Loucy (cell line): ENCODE data around the gene CLSTN2.

ENCODE experiments used
- H2AFZ ChIP-seq: fragments of 200-600 bp; sonication (generic); 2 replicates; pipeline ENCODE4 v1.6.0; 2016; ENCODE audit warnings: antibody characterized with exemption, mild to moderate bottlenecking, low read length, moderate library complexity
- H3F3A ChIP-seq: fragments of 200-600 bp; 2 replicates; pipeline ENCODE4 v1.6.0; 2016; ENCODE audit warnings: antibody characterized with exemption, low read depth, mild to moderate bottlenecking
- H3K27me3 ChIP-seq: fragments of 200-600 bp; sonication (generic); 2 replicates; pipeline ENCODE4 v1.6.1; 2014; ENCODE audit warnings: low read length, mild to moderate bottlenecking; ENCODE audit not compliant: insufficient read depth, poor library complexity, severe bottlenecking
- H3K36me3 ChIP-seq: fragments of 200-600 bp; sonication (generic); 2 replicates; pipeline ENCODE4 v1.6.1; 2016; ENCODE audit warnings: low read length; ENCODE audit not compliant: insufficient read depth
- H3K4me1 ChIP-seq: fragments of 200-600 bp; sonication (generic); 2 replicates; pipeline ENCODE4 v1.5.1; 2014; ENCODE audit warnings: low read length, mild to moderate bottlenecking; ENCODE audit not compliant: insufficient read depth, poor library complexity, severe bottlenecking
- H3K4me2 ChIP-seq: fragments of 200-600 bp; sonication (generic); 2 replicates; pipeline ENCODE4 v1.6.0; 2014; ENCODE audit warnings: antibody characterized with exemption, low read length, low read depth, mild to moderate bottlenecking; ENCODE audit not compliant: poor library complexity, severe bottlenecking
- H3K4me3 ChIP-seq: fragments of 200-600 bp; sonication (generic); 2 replicates; pipeline ENCODE4 v1.5.1; 2014; ENCODE audit warnings: low read length, mild to moderate bottlenecking, mixed read lengths; ENCODE audit not compliant: poor library complexity, severe bottlenecking
- H3K79me2 ChIP-seq: fragments of 200-600 bp; sonication (generic); 2 replicates; pipeline ENCODE4 v1.6.1; 2014; ENCODE audit warnings: low read length; ENCODE audit not compliant: insufficient read depth
- H3K9ac ChIP-seq: fragments of 200-600 bp; sonication (generic); 2 replicates; pipeline ENCODE4 v1.6.0; 2014; ENCODE audit warnings: mild to moderate bottlenecking, low read depth, low read length, moderate library complexity; ENCODE audit not compliant: poor library complexity, severe bottlenecking
- H3K9me2 ChIP-seq: fragments of 200-600 bp; sonication (generic); replicated peaks from 2 replicates; pipeline ENCODE4 v1.6.1; 2016; ENCODE audit warnings: low read depth, low read length, mixed read lengths
- H3K9me3 ChIP-seq: fragments of 200-600 bp; sonication (generic); 2 replicates; pipeline ENCODE4 v1.6.1; 2014; ENCODE audit warnings: mild to moderate bottlenecking, antibody characterized with exemption, low read length, low read depth; ENCODE audit not compliant: insufficient read depth
- H4K20me1 ChIP-seq: fragments of 200-600 bp; sonication (generic); 2 replicates; pipeline ENCODE4 v1.6.0; 2014; ENCODE audit warnings: antibody characterized with exemption, low read length, mild to moderate bottlenecking; ENCODE audit not compliant: insufficient read depth, poor library complexity, severe bottlenecking
- EZH2phosphoT487 ChIP-seq: fragments of 200-600 bp; IDR thresholded peaks from 2 replicates; pipeline ENCODE4 v1.6.1; 2018; ENCODE audit warnings: antibody characterized with exemption, mild to moderate bottlenecking, moderate library complexity, borderline replicate concordance
- TF ChIP-seq, protein P1 (sequence below): fragments of 200-600 bp; sonication (generic); conservative IDR thresholded peaks from 2 replicates; pipeline ENCODE4 v1.5.1; 2014; ENCODE audit warnings: mild to moderate bottlenecking, antibody characterized with exemption, low read length

Gene CLSTN2

DNA sequence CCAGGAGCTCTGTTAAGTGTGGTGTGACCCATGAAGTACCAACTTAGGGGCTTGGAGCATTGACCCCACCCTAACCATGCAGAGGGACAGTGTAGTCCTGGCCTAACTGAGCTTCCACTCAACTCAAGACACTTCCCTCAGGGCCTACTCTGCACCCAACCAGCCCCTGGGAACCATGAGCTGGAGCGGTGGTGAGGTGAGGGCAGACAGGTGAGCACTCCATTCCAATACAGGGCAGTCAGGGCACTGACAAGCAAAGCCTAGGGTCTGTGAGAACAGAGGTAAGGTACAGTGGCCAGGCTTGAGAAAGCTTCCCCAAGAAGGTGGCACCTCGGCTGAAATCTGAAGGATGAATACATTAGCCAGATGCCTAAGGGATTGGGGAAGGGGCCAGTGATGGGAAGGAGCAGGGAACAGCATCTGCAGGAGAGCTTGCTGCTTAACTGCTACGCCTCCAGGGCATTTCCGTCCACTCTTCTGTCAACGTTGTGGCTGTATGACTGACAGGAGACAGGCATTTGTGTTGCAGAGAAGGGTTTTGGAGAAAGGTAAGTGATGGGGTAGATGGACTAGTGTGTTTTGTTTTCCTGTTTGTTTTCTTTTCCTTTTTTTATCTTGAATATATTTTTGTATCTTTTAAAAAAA, 499.4 kb downstream of the CLSTN2 start:
- Histone ChIP-seq H3F3A (no peaks in the 10 kb centered on the region), H3K9me3 (no peaks in the 10 kb centered on the region), H3K9me2 (no peaks in the 10 kb centered on the region), H3K4me2 (no peak overlapping the region), H3K9ac (no peak overlapping the region), H2AFZ (no peak overlapping the region), H3K79me2 (no peaks in the 10 kb centered on the region), H3K36me3 (no peaks in the 10 kb centered on the region), H4K20me1 (no peaks in the 10 kb centered on the region), H3K27me3 (no peaks in the 10 kb centered on the region), H3K4me1 (no peaks in the 10 kb centered on the region), H3K4me3 (no peak overlapping the region)
- TF ChIP-seq, protein P1, sequence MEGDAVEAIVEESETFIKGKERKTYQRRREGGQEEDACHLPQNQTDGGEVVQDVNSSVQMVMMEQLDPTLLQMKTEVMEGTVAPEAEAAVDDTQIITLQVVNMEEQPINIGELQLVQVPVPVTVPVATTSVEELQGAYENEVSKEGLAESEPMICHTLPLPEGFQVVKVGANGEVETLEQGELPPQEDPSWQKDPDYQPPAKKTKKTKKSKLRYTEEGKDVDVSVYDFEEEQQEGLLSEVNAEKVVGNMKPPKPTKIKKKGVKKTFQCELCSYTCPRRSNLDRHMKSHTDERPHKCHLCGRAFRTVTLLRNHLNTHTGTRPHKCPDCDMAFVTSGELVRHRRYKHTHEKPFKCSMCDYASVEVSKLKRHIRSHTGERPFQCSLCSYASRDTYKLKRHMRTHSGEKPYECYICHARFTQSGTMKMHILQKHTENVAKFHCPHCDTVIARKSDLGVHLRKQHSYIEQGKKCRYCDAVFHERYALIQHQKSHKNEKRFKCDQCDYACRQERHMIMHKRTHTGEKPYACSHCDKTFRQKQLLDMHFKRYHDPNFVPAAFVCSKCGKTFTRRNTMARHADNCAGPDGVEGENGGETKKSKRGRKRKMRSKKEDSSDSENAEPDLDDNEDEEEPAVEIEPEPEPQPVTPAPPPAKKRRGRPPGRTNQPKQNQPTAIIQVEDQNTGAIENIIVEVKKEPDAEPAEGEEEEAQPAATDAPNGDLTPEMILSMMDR, result no peak
- no peak for TF ChIP-seq EZH2phosphoT487

DNA sequence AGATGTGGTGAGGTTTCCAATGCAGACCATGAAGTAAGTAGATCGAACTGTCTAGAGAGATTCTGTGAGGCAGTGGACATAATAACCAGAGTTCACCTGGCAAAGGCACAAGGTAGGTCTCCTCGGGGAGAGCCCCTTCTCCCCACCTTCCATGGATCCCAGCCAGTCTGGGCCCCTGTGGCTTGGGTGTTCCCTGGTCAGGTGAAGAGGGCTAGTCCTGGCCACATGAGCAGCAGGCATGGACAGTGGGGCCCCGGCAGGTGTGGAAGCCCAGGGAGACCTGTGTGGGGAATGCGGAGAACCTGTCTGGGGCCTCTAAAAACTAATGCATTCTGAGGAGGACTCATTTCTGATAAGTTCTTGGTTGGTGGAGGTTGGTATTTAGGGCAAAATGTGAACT, 501.4 kb downstream of the CLSTN2 start:
- TF ChIP-seq, protein P1, result no peak
- no peak for TF ChIP-seq EZH2phosphoT487
- Histone ChIP-seq H3K79me2 (no peaks in the 10 kb centered on the region), H3K4me2 (no peak overlapping the region)

DNA sequence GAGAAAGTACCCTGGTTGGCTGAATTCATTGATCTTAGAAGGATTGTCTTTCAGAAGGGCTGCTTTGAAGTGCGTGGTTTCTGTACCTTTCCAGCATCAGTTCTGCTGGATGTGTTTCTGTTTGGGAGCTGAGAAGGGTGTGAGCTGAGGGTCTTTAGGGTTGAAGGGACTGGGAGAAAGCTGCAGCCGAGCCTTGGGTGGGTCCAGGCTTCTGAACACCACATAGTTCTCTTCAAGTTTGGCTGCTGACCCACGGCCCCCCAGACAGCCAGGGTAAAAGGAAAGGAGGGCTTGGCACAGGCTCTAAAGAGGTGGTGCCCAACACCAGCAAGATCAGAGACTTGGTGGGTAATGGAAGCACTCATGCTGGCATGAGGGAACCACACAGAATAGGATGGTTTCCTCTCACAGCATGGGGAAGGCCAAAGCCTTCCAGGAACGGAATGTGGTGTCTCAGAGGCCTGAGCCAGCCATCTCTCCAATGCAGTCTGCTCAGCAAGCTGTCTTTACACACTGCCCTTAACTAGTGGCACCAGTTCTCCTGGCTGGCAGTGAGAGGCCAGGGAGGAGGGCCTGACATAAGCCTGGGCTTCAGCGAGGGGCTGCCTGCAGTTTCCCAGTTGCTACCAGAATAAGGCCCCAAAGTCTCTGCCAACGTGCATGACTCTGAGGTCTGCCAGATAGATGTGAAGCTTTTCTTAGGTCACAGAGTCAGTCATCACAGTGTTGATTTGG, 503.9 kb downstream of the CLSTN2 start:
- no peaks in the 10 kb centered on the region for H3K9me3 ChIP-seq
- H3K4me2 ChIP-seq, result no peak overlapping the region
- no peaks in the 10 kb centered on the region for H3K4me1 ChIP-seq
- H3K4me3 ChIP-seq, result no peak overlapping the region
- no peaks in the 10 kb centered on the region for H3K27me3 ChIP-seq
- no peaks in the 10 kb centered on the region for H3K36me3 ChIP-seq
- no peaks in the 10 kb centered on the region for H4K20me1 ChIP-seq
- H3K9me2 ChIP-seq, result no peaks in the 10 kb centered on the region
- no peak overlapping the region for H2AFZ ChIP-seq
- H3F3A ChIP-seq, result no peaks in the 10 kb centered on the region
- no peak for TF ChIP-seq EZH2phosphoT487
- TF ChIP-seq, protein P1, result no peak
- H3K79me2 ChIP-seq, result no peaks in the 10 kb centered on the region
- no peak overlapping the region for H3K9ac ChIP-seq

More for the DNA sequence above, 501.4 kb downstream of the CLSTN2 start:
- Histone ChIP-seq H3F3A (no peaks in the 10 kb centered on the region), H3K9me2 (no peaks in the 10 kb centered on the region), H3K36me3 (no peaks in the 10 kb centered on the region), H2AFZ (no peak overlapping the region), H3K4me3 (no peak overlapping the region), H3K27me3 (no peaks in the 10 kb centered on the region), H3K9ac (no peak overlapping the region), H3K4me1 (no peaks in the 10 kb centered on the region), H4K20me1 (no peaks in the 10 kb centered on the region), H3K9me3 (no peaks in the 10 kb centered on the region)
